Smooth muscle cell of the brain vasculature (primary cell): ENCODE results near the gene NLK.
"Not testable (repeated sequence)": the region's sequence is repeated elsewhere in the genome, so short reads cannot be mapped to it uniquely, and the experiment has no call there.

Experiments
- DNase-seq: peaks from one replicate; pipeline ENCODE4 v3.0.0-alpha.2; 2012; ENCODE audit warnings: low read depth, low spot score

Gene NLK

GRCh38 chr17:28230607-28231006 is 188.1 kb downstream of the NLK start:
- not testable (repeated sequence) for DNase-seq

DNA sequence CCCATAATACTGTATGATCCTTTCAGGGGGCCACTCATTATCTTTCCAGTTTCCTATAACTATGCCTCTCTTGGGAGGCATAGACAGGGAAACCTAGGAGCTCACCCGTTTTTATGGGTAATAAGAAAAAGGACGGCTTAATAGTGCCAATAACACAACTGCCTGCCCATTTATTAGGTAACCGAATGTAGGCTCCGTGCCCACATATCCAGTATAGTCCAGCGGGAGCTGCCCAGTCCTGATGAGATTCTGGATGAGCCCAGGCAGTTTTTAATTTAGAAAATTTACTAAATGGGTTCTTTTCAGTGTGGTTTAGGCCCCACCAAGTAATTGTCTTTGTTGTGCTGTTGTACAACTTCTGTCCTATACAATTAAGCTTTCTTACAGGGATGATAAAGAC is 189.1 kb downstream of the NLK start:
- not testable (repeated sequence) for DNase-seq

DNA sequence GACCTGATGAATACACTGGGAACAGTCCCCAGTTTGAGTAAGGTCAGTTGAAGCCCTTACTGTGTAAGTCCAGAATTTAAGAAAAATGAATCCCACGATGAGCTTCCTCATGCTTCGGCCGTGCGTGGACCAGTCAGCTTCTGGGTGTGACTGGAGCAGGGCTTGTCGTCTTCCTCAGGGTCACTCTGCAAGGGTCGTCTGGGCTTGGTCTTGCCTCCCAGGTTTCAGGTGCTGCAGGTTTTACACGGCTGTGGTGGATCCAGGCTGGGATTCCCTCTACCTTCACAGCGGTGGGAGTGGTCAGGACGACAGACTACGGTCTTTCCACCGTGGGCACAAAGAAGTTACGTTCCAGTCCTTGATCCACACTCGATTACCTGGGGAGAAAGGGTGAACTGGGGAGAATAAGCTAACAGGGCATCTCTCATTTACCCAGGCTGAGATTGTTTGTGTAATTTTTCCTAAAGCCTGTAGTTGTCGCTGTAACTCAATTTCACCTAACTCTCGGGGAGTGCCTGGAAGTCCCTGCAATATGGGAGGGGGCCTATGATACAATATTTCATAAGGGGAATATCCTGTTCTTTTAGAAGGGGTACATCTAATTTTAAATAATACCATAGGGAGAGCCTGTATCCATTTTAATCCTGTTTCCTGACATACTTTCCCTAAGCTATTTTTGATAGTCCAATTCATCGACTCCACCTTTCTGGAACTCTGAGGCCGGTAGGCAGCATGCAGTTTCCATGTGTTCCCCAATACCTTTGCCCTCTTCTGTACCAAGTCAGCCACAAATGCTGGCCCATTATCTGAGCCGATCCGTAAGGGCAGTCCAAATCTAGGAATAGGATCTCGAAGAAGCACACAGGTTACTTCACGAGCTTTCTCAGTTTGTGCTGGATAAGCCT is 190.7 kb downstream of the NLK start:
- DNase-seq, result not testable (repeated sequence)

GRCh38 chr17:28233872-28234856 is 191.7 kb downstream of the NLK start:
- DNase-seq, result not testable (repeated sequence)

DNA sequence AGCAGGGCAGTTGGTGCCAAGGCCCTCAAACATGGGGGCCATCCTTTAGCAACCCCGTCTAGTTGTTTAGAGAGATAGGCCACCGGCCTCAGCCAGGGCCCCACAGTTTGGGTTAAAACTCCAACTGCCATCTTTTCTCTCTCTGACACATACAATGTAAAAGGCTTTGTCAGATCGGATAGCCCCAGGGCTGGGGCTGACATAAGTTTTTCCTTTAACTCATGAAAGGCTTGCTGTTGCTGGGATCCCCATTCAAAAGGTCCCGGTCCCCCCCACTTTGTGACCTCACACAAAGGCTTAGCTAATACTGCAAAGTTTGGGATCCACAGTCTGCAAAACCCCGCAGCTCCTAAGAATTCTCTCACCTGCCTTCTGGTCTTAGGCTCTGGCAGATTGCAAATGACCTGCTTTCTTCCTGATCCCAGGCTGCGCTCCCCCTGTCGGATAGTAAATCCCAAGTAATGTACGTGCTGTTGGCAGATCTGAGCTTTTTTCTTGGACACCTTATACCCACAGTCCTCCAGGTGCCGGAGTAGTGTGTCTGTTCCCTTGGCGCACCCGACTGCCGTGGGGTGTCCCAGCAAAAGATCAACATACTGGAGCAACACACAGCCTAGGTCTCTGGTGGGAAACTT is 192.7 kb downstream of the NLK start:
- DNase-seq, result not testable (repeated sequence)

DNA sequence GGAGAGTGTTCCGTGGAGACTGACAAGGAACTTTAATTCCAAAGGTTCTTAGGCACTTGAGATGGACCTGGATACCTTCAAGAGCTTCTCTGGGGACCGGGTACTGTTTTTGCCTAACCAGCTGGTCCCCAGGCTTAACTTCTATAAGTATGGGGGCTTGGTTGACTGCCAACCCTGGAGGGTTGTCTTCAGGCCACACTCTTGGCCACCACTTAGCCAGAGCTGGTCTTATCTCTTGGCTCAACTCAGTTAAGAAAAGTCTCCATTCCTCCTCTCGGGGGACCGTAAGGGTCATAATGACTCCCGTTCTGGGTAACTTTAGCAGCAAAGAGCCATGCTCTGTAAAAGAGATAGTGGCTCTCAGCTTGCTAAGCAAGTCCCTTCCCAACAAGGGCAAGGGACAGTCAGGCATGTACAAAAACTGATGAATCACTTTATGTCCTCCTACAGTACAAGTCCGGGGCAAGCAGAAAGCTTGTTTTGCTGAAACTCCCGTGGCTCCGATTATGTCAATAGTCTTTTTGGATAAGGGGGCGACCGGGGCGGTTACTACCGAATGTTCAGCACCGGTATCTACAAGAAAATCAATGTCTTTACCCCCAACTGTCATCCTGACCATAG is 193.7 kb downstream of the NLK start:
- DNase-seq, result not testable (repeated sequence)

- not testable (repeated sequence) for DNase-seq
These were observed 196.2 kb downstream of the NLK start for GRCh38 chr17:28238547-28239270.

DNA sequence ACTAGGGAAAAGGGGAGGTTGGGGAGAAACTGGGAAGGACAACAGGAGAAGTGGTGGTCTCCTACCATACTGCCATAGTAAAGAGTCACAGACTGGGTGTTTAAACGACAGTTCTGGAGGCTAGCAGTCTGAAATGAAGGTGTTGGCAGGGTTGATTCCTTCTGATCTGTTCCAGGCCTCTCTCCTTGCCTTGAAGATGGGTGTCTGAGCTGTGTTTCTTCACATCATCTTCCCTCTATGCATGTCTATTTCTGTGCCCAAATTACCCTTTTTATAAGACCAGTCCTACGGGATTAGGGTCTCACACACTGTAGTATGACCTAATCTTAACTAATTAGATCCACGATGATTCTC is 196.8 kb downstream of the NLK start:
- no peak for DNase-seq

GRCh38 chr17:28240688-28241340 is 198.3 kb downstream of the NLK start:
- DNase-seq, result no peak

DNA sequence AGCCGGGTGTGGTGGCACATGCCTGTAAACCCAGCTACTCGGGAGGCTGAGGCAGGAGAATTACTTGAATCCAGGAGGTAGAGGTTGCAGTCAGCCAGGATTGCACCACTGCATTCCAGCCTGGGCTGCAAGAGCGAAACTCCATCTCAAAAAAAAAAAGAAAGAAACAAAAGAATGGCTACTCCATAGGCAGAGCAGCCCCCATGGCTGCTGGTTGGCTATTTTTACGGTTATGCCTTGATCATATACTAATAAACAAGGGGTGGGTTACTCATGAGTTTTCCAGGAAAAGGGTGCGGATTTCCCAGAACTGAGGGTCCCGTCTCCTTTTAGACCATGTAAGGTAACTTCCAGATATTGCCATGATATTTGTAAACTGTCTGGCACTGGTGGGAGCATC is 200.3 kb downstream of the NLK start:
- no peak for DNase-seq

GRCh38 chr17:28243268-28243667 is 200.8 kb downstream of the NLK start:
- not testable (repeated sequence) for DNase-seq

GRCh38 chr17:28244446-28244845 is 202.0 kb downstream of the NLK start:
- DNase-seq, result no peak
